HG03469 (cell line): ENCODE results near the gene SKA3.
"Not testable (repeated sequence)": the region's sequence is repeated elsewhere in the genome, so short reads cannot be mapped to it uniquely, and the experiment has no call there.

Source experiments
- ATAC-seq: cut with Tn5 transposase; IDR thresholded peaks from one replicate; pipeline ENCODE4 v1.9.1; 2021; ENCODE audit warnings: mild to moderate bottlenecking, moderate library complexity, moderate number of reproducible peaks; ENCODE audit not compliant: unreplicated experiment

SKA3 gene

DNA sequence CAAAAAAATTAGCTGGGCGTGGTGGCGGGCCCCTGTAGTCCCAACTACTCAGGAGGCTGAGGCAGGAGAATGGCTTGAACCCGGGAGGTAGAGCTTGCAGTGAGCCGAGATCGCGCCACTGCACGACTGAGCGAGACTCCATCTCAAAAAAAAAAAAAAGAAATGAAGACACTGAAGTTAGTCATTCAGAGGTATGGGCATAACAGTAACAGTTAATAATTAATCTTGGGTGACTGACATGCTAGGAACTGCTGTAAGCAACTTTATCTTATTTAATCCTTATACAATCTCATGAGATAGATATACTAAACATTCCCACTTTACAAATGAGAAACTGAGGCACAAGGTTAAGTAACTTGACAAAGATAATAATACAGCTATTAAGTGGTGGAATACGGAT, 4.9 kb downstream of the SKA3 start:
- no peak for ATAC-seq

DNA sequence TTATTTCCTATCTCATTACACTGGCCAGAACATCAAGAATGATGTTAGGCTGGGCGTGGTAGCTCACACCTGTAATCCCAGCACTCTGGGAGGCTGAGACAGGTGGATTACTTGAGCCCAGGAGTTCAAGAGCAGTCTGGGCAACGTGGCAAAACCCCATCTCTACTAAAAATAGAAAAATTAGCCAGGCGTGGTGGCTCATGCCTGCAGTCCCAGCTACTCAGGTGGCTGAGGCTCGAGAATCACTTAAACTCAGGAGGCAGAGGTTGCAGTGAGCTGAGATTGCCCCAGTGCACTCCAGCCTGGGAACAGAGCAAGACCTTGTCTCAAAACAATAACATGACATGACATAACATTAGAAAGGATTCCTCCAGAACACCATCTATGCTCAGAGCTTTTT, 10.7 kb downstream of the SKA3 start:
- not testable (repeated sequence) for ATAC-seq

DNA sequence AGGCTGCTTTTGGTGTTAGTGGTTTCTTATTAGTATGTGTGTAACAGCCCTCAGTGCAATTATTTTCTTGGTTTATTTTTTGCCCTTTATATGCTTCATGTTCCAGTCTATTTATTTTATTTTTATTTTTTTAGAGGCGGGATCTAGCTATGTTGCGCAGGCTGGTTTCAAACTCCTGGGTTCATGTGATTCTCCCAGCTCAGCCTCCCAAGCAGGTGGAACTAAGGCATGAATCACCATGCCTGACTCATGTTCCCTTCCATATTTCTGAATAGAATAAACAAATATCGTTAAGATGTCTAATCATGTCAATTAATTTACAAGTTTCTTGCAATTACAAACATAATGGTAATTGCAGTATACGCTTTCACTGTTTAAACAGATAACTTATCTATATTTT, 11.7 kb downstream of the SKA3 start:
- no peak for ATAC-seq

DNA sequence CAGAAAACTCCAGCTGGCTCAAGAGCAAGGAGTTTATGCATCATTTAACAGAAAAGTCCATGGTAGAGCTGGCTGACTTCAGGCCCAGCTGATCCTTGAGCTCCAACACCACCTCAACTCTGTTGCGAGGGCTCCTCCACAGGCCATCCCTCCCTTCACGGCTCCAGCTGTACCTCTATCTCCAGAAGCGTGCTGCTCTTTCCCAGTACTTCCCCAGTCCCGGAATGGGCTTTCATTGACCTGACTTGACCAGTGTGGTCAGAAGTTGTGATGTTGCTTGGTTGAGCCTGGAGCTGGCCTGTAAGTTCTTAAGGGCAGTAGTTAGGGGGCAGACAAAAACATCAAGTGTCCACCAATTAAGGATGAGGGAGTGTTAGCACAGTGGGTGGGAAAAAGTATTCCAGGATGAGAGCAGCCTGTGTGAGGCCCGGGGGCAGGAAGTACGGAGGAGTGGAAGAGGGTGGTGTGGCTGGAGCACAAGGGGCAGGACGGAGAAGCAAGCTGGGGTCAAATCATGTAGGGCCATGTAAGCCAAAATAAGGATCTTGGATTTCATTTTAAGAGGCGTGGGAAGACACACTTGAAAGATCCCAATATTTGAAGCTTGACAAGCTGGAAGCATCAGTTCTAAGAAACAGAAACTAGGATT, 24.0 kb downstream of the SKA3 start:
- ATAC-seq, result no peak

DNA sequence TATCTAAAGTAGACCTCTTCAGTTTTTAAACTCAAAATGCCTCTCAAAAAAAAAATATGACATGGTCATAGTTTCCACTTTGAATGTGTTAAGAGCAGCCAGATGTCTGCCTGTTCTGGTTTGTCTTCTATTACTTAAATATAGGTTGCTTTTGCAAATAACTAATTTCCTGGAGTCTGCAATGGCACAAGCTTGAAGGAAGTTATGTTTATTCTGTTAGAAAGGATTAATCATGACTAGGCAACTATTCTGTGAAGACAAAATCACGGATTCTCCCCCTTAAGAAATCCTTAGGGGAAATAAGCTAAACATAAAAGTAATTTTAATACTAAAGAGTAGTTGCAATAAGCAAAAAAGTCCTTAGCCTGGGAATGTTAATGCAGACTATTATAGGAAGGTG, 26.3 kb downstream of the SKA3 start:
- ATAC-seq, result no peak

DNA sequence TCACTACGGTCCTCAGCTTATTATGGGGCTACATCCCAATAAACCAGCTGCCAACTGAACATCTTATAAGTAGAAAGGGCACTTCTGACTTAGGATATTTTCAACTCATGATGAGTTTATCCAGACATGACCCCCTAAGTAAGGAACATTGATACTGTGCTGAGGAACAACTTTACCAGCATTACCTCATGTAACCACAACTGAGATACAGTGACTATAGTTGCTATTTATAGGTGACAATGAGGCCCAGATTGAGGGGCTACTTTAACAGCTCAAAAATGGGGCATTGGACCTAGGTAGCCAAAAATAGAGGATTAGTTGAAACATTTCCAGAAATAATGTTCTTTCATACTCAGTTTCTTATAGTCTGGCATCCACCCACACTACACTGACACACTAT, 26.8 kb downstream of the SKA3 start:
- no peak for ATAC-seq

DNA sequence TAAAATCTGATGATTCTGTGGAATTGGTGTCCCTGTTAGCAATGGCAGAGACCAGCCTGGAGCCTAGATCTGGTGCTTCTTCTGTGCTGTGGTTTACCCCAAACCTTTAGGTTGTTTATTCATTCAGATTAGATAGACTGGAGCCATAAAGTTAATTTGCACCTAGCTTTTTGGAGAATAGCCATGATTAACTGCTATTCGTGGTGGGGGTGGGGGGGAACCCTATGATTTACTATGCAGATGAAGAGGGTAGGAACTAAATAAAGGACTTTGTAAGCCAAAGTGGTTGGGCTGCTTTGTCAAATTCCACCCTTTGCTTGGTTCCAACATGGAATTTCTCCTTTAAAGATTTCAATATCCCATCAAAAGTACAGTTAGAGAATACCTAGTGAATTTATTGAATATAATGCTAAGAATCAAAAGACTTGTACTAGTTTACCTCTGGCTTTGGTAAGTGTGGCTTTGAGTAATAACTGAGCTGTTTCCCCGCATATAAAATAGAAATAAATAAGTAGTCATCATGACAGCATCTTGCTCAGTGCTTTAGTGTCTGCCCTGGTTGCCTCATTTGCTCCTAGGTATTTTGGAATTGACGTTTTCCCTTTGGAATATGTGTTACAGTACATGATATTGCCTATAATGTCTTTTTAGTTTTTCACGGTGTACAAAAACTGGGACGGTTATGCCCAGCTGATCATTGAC, 27.6 kb downstream of the SKA3 start:
- ATAC-seq, result no peak

DNA sequence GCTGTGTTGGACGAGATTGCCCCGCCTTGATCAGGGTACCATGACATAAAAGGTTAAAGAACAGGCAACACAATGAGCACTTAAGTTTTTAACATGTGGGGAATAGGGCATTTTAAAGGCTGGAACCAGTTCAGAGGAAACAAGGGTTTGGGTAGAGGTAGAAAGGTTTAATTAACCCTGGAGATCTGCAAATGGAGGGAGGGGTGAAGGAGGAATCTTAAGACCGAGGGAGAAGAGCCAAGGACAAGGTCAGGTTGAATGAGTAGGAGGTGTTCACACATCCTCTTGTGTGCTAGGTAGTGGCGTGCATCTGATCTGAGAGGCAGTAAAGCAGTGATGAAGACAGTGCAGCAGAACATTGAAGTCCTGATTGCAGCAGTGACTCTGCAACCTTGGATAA, 28.5 kb downstream of the SKA3 start:
- ATAC-seq, result no peak

DNA sequence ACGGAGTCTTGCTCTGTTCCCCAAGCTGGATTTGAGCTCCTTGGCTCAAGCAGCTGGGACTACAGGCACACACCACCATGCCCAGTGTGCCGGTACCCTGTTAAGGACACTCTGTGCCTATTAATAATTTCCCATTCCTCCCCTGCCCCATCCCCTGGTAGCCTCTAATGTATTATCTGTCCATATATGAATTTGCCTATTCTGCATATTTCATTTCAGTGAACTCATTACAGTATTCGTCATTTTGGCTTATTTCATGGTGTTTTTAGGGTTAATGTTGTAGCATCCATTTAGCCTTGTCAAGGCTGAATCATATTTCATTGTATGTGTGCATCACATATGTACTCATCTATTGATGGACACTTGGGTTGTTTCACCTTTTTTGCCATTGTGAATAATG, 33.6 kb downstream of the SKA3 start:
- ATAC-seq, result no peak

DNA sequence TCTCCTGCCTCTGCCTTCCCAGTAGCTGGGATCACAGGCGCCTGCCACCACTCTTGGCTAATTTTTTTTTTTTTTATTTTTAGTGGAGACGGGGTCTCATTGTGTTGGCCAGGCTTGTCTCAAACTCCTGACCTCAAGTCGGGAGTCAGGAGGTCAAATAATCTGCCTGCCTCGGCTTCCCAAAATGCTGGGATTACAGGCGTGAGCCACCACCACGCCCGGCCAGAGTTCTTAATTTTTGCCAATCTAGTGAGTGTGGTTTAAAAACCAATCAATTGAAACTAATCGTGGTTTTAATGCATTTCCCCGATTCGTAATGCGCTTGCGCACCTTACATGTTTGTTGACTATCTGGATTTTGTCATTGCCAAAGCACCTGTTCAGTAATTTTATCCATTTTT, 37.0 kb downstream of the SKA3 start:
- ATAC-seq, result no peak

DNA sequence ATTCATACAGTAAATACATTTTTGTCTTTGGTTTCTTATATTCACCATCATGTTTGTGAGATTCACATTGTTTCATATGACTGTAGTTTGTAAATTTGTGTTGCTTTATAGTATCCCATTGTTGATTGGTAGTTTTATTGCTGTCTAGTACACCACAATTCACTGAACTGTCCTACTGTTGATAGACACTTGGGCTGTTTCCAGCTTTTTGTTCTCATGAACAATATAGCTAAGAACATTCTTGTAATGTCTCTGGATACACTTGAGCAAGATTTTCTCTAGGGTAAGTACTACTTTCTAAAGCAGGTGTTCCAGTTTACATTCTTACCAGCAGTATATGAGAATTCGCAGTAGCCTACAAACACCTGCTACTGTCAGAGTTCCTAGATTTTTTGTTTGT, 37.8 kb downstream of the SKA3 start:
- ATAC-seq, result no peak

DNA sequence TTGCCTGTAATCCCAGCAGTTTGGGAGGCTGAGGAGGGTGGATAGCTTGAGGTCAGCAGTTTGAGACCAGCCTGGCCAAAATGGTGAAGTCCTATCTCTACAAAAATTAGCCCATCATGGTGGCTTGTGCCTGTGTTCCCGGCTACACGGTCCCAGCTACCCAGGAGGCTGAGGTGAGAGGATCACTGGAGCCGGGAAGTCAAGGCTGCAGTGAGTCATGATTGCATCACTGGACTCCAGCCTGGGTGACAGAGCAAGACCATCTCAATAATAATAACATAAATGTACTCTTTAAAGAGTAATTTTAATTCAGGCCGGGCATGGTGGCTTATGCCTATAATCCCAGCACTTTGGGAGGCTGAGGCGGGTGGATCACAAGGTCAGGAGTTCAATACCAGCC, 38.7 kb downstream of the SKA3 start:
- no peak for ATAC-seq

DNA sequence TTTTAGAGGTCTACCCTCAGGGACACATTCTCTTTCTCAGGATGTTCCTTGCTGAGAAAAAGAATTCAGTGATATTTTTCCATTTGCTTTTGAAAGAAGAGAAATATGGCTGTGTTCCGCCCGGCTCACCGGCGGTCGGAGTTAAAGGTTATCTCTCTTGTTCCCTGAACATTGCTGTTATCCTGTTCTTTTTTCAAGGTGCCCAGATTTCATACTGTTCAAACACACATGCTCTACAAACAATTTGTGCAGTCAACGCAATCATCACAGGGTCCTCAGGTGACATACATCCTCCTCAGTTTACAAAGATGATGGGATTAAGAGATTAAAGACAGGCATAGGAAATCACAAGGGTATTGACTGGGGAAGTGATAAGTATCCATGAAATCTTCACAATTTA, 40.5 kb downstream of the SKA3 start:
- ATAC-seq, result not testable (repeated sequence)

DNA sequence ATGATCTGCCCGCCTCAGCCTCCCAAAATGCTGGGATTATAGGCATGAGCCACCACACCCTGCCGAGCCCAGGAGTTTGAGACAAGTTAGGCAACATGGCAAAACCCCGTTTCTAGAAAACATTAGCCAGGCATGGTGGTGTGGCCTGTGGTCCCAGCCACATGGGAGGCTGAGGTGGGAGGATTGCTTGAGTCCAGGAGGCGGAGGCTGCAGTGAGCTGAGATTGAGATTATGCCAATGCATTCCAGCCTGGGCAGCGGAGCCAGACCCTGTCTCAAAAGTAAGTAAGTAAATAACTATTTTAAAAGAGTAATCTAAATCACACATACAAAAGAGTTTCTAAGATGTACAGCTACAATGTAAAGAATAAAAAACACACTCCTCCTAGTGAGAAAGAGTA, 41.9 kb downstream of the SKA3 start:
- ATAC-seq, result no peak

DNA sequence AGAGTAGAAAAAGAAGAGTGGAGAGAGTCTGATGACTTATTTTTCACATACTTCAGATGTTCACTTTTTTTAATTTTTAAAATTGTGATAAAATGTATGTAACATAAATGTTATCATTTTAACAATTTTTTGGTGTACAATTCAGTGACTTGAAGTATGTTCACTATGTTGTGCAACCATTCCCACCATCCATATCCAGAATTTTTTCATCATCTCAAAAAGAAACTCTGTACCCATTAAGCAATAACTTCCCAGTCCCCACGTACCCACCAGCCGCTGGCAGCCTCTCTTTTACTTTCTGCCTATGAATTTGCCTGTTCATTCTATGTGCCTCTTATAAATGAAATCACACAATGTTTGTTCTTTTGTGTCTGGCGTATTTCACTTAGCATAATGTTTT, 43.3 kb downstream of the SKA3 start:
- ATAC-seq, result no peak

DNA sequence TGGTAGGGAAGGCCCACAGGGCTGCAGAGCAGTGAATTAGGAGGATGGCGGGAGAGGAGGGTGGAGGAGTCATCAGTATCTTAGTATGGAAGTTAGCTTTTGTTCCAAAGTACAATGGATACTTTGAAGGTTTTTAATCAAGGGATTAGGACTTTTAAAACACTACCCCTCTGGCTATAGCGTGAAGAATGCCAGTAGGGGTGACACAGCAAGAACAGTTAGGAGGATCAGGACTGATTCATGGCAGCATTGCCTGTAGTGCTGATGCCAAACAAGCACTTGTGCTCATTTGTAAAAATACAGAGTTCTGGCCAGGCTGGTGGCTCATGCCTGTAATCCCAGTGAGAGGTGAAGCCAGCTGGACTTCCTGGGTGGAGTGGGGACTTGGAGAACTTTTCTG, 46.2 kb downstream of the SKA3 start:
- ATAC-seq, result no peak

DNA sequence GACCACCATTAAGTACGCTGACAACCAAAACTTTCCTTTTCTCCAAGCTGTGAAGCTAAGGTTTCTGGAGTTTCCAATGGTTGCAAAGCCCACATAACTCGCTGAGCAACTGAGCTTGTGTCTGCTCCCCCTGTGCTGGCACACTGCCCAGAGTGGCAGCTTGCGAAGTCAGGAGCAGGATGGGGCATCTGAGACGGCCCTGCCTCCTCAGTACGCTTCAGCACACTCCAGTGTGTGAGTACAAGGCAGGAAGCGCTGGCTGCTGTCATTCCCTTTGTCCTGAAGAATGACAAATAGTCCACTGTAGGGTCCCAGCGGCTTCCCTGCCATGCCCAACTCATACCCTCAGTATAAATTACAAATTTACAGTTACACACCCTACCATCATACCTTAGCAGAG, 51.5 kb downstream of the SKA3 start:
- ATAC-seq, result no peak

DNA sequence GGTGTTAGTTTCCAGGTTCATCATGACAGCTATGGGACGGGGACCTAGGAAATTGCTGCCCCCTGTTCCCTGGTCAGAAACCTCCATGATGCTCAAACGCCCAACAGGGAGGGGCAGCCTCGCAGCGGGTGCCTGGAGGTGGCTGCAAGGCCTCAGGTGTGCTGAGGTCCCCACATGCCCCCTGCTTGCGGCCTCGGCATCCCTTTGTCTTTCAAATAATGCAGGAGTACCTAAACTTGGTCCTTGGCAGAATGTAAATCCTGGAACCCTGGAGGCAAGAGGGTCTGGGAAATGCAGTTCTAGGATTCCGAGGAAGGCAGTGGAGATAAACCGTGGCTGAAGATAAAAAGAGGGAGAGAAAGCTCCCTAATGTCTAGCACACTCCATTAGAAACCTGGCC, 52.4 kb downstream of the SKA3 start:
- no peak for ATAC-seq

DNA sequence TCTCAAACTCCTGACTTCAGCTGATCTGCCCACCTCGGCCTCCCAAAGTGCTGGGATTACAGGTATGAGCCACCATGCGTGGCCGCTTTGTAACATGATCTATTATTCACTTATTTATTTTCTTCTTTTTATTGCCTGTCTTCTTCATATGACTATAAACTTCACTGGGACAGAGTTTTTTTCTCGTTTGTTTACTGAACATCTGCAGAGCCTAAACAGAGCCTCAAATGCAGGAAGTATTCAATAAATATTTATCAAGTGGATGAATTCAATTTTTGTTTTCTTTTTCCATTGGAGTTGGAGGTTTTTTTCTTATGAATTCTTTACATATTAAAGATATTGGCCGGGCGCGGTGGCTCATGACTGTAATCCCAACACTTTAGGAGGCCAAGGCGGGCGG, 54.7 kb downstream of the SKA3 start:
- ATAC-seq, result no peak

DNA sequence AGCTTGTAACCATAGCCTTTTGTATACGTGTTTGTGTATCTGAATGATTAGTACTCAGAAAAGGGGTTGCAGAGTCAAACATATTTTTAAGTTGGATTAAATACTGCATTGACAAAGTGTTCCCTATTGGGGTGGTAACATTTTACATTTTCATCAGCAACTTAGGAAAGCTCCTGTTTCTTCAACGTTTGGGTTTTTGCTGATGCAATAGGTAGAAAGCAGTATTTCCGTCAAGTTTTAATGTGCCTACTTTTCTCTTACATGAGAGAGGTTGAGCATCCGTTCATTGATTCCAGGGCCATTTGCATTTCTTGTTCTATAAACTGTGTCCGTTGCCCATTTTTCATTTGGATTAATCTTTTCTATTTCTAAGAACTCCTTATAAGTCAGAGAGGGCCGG, 56.2 kb downstream of the SKA3 start:
- ATAC-seq, result no peak

DNA sequence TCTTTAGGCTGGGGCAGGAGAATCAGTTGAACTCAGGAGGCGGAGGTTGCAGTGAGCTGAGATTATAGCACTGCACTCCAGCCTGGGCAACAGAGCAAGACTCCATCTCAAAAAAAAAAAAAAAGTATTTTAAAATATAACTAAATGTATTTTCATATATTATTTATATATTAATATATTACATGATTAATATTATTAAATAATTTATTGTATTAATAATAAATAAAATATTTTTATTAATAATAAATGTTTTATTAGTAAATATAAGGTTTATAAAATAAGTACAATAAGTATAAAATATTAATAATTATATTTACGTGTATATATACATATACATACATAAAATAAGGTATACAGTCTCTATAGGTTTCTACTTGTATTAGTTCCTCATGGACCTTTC, 56.8 kb downstream of the SKA3 start:
- ATAC-seq, result no peak

DNA sequence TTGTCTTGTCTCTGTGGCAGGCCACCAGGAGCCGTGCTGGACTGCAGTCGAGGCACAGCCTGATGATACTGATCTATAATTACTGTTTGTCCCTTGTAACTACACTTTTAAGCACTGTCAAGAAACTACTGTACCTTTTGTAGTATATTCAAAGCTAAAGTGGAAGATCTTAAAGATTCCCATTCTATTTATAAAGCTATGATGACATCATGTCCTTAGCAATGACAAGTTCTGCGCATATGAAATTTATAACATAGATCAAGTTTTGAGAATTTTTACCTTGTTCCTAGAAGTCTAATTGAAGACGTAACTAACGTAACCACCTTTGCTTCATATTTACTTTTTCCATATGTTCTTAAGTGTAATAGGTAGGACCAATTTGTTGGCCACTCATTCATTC, 58.2 kb downstream of the SKA3 start:
- no peak for ATAC-seq
